ENCODE measurements around the gene DAGLA.

- TF ChIP-seq CTCF (IDR thresholded peaks at IDR 0.05) (no peak), POLR2A (IDR thresholded peaks at IDR 0.05) (no peak), EP300 (IDR thresholded peaks at IDR 0.05) (no peak)
Measured at GRCh38 chr11:61756147-61756451, 75.9 kb downstream of the DAGLA start.
